Myocyte (in vitro differentiated cells): ENCODE measurements around the gene VPS8. TPM values are rescaled to one million over a fixed set of nuclear protein-coding genes. Genes with fewer than 3 reads are reported as not detected.
"Not testable (repeated sequence)": the region's sequence is repeated elsewhere in the genome, so short reads cannot be mapped to it uniquely, and the experiment has no call there.

ENCODE experiments used
- DNase-seq: peaks from one replicate; pipeline ENCODE4 v3.0.0-alpha.2; 2012; ENCODE audit warnings: low read depth
- total RNA-seq: library from RNA; depleted of rRNA; stranded (reverse); fragments of >200 nt; gene quantifications from 2 replicates; pipeline ENCODE4 v1.2.3, GENCODE V29; 2014

VPS8 gene
- total RNA-seq, 1 donor from 2014 or later, result 42.3 TPM

- DNase-seq, result no peak
Observed at GRCh38 chr3:184970186-184970585, 158.2 kb downstream of the VPS8 start.

GRCh38 chr3:184977796-184978195 lies 165.8 kb downstream of the VPS8 start:
- DNase-seq, result no peak

- DNase-seq, result peak; percentile 23
Observed at GRCh38 chr3:184981071-184981470, 169.1 kb downstream of the VPS8 start.

GRCh38 chr3:184982076-184982475 lies 170.1 kb downstream of the VPS8 start:
- DNase-seq, result no peak

- DNase-seq, result no peak
Observed at GRCh38 chr3:184985586-184985985, 173.6 kb downstream of the VPS8 start.

- no peak for DNase-seq
Observed at GRCh38 chr3:184986366-184986889, 174.5 kb downstream of the VPS8 start.

GRCh38 chr3:184993394-184993793 lies 181.4 kb downstream of the VPS8 start:
- no peak for DNase-seq

GRCh38 chr3:185003876-185004275 lies 191.9 kb downstream of the VPS8 start:
- DNase-seq, result not testable (repeated sequence)

- no peak for DNase-seq
Observed at GRCh38 chr3:185009650-185010049, 197.7 kb downstream of the VPS8 start.

- DNase-seq, result not testable (repeated sequence)
Observed at GRCh38 chr3:185017584-185017983, 205.6 kb downstream of the VPS8 start.

GRCh38 chr3:185017996-185018395 lies 206.0 kb downstream of the VPS8 start:
- DNase-seq, result not testable (repeated sequence)

GRCh38 chr3:185021256-185021655 lies 209.3 kb downstream of the VPS8 start:
- DNase-seq, result no peak

- no peak for DNase-seq
Observed at GRCh38 chr3:185024406-185024805, 212.4 kb downstream of the VPS8 start.

- DNase-seq, result no peak
Observed at GRCh38 chr3:185024966-185025365, 213.0 kb downstream of the VPS8 start.

- no peak for DNase-seq
Observed at GRCh38 chr3:185028121-185028520, 216.2 kb downstream of the VPS8 start.

GRCh38 chr3:185029086-185029485 lies 217.1 kb downstream of the VPS8 start:
- DNase-seq, result no peak

GRCh38 chr3:185030399-185030798 lies 218.4 kb downstream of the VPS8 start:
- no peak for DNase-seq

- DNase-seq, result no peak
Observed at GRCh38 chr3:185030951-185031350, 219.0 kb downstream of the VPS8 start.

GRCh38 chr3:185037801-185038200 lies 225.8 kb downstream of the VPS8 start:
- no peak for DNase-seq

- DNase-seq, result no peak
Observed at GRCh38 chr3:185040425-185040824, 228.5 kb downstream of the VPS8 start.

GRCh38 chr3:185041540-185041939 lies 229.6 kb downstream of the VPS8 start:
- DNase-seq, result no peak

GRCh38 chr3:185042312-185043050 lies 230.5 kb downstream of the VPS8 start:
- DNase-seq, result no peak

- DNase-seq, result no peak
Observed at GRCh38 chr3:185046164-185046515, 234.2 kb downstream of the VPS8 start.
